SK-N-SH treated with all-trans-retinoic acid at 6 μM for 48 hours (cell line): ENCODE data around the gene CEACAM20.

Source experiments
- ATAC-seq: fragments of 200-7000 bp; cut with Tn5 transposase; 3 replicates; pipeline ENCODE4 v1.9.1; 2020; ENCODE audit warnings: mild to moderate bottlenecking, moderate library complexity
- ARNTL ChIP-seq: fragments of 450-650 bp; formaldehyde crosslinking; IDR thresholded peaks from 2 replicates; pipeline ENCODE4 v1.5.0; 2020; ENCODE audit warnings: low read depth, mild to moderate bottlenecking, moderate library complexity, borderline replicate concordance
- BACH2 ChIP-seq: fragments of 250-450 bp; sonication (Bioruptor Pico); IDR thresholded peaks from 2 replicates; pipeline ENCODE4 v1.9.0; 2021; ENCODE audit warnings: mild to moderate bottlenecking, borderline replicate concordance
- CSDC2 ChIP-seq: fragments of 250-450 bp; sonication (Bioruptor Pico); IDR thresholded peaks from 2 replicates; pipeline ENCODE4 v1.5.0; 2020; ENCODE audit warnings: mild to moderate bottlenecking, moderate library complexity
- GLIS3 ChIP-seq: fragments of 250-450 bp; sonication (Bioruptor Pico); IDR thresholded peaks from 2 replicates; pipeline ENCODE4 v1.5.0; 2020; ENCODE audit warnings: mild to moderate bottlenecking, moderate library complexity
- ISL1 ChIP-seq: fragments of 250-450 bp; sonication (Bioruptor Pico); IDR thresholded peaks from 2 replicates; pipeline ENCODE4 v2.1.2; 2022; ENCODE audit warnings: mild to moderate bottlenecking, moderate library complexity
- OSR1 ChIP-seq: fragments of 250-450 bp; sonication (Bioruptor Pico); IDR thresholded peaks from 2 replicates; pipeline ENCODE4 v1.8.0; 2022; ENCODE audit warnings: moderate library complexity, mild to moderate bottlenecking, inconsistent platforms
- RARB ChIP-seq: fragments of 250-450 bp; sonication (Bioruptor Pico); IDR thresholded peaks from 2 replicates; pipeline ENCODE4 v1.8.0; 2021; ENCODE audit warnings: mild to moderate bottlenecking, moderate library complexity
- SNAI2 ChIP-seq: fragments of 250-450 bp; sonication (Bioruptor Pico); IDR thresholded peaks from 2 replicates; pipeline ENCODE4 v1.5.0; 2020; ENCODE audit warnings: mild to moderate bottlenecking, moderate library complexity
- TCF4 ChIP-seq: fragments of 250-450 bp; sonication (Bioruptor Pico); IDR thresholded peaks from 2 replicates; pipeline ENCODE4 v1.8.0; 2021; ENCODE audit warnings: mild to moderate bottlenecking, moderate library complexity, borderline replicate concordance
- TOX ChIP-seq: fragments of 250-450 bp; sonication (Bioruptor Pico); IDR thresholded peaks from 2 replicates; pipeline ENCODE4 v1.8.0; 2021; ENCODE audit warnings: mild to moderate bottlenecking, moderate library complexity, borderline replicate concordance
- ZC3H10 ChIP-seq: fragments of 250-450 bp; sonication (Bioruptor Pico); IDR thresholded peaks from 2 replicates; pipeline ENCODE4 v1.5.1; 2021; ENCODE audit warnings: mild to moderate bottlenecking, moderate library complexity
- ZFP3 ChIP-seq: fragments of 250-450 bp; sonication (Bioruptor Pico); IDR thresholded peaks from 2 replicates; pipeline ENCODE4 v1.5.0; 2020; ENCODE audit warnings: mild to moderate bottlenecking, moderate library complexity
- ZFP30 ChIP-seq: fragments of 450-650 bp; formaldehyde crosslinking; IDR thresholded peaks from 2 replicates; pipeline ENCODE4 v1.5.0; 2022; ENCODE audit warnings: mild to moderate bottlenecking, moderate library complexity
- ZNF565 ChIP-seq: fragments of 450-650 bp; formaldehyde crosslinking; conservative IDR thresholded peaks from 2 replicates; pipeline ENCODE4 v1.5.0; 2020; ENCODE audit warnings: low read depth, mild to moderate bottlenecking, moderate library complexity
- ZNF70 ChIP-seq: fragments of 450-650 bp; formaldehyde crosslinking; IDR thresholded peaks from 2 replicates; pipeline ENCODE4 v1.5.0; 2020; ENCODE audit warnings: mild to moderate bottlenecking, moderate library complexity
- ZNF8 ChIP-seq: fragments of 450-650 bp; formaldehyde crosslinking; IDR thresholded peaks from 2 replicates; pipeline ENCODE4 v1.5.0; 2020; ENCODE audit warnings: mild to moderate bottlenecking, moderate library complexity
- TF ChIP-seq, protein P1 (sequence below): fragments of 250-450 bp; sonication (Bioruptor Pico); IDR thresholded peaks from 2 replicates; pipeline ENCODE4 v1.8.0; 2020; ENCODE audit warnings: mild to moderate bottlenecking, moderate library complexity, borderline replicate concordance
- TF ChIP-seq, protein P2 (sequence below): fragments of 250-450 bp; sonication (Bioruptor Pico); IDR thresholded peaks from 2 replicates; pipeline ENCODE4 v1.5.0; 2020; ENCODE audit warnings: mild to moderate bottlenecking, moderate library complexity
- TF ChIP-seq, protein P3 (sequence below): fragments of 250-450 bp; sonication (Bioruptor Pico); IDR thresholded peaks from 2 replicates; pipeline ENCODE4 v1.5.1; 2021; ENCODE audit warnings: mild to moderate bottlenecking, moderate library complexity
- TF ChIP-seq, protein P4 (sequence below): fragments of 250-450 bp; sonication (Bioruptor Pico); IDR thresholded peaks from 2 replicates; pipeline ENCODE4 v1.5.1; 2020; ENCODE audit warnings: low read depth, mild to moderate bottlenecking, moderate library complexity
- TF ChIP-seq, protein P5 (sequence below): fragments of 250-450 bp; sonication (Bioruptor Pico); IDR thresholded peaks from 2 replicates; pipeline ENCODE4 v1.8.0; 2021; ENCODE audit warnings: low read depth, mild to moderate bottlenecking, moderate library complexity, borderline replicate concordance

The CEACAM20 gene

DNA sequence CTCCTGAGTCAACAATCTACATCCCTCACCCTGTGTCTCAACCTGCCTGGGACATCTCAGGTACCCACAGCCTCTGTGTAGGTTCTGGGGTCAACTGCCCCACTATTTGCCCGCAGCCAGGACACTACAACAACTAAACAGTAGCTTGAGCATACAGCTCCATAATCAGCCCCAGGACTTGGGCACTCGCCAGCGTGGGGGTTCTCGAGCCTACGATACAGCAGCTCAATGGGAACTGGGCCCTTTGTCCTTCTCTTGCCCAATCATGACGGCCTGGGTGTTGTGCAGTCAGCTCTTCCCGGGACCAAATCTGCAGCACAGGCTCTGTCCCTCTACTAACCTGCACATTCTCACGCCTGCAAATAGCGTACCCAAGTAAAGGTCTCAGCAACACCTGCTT lies 30.5 kb downstream of the CEACAM20 start:
- ATAC-seq, result no peak
- TF ChIP-seq, protein P1, sequence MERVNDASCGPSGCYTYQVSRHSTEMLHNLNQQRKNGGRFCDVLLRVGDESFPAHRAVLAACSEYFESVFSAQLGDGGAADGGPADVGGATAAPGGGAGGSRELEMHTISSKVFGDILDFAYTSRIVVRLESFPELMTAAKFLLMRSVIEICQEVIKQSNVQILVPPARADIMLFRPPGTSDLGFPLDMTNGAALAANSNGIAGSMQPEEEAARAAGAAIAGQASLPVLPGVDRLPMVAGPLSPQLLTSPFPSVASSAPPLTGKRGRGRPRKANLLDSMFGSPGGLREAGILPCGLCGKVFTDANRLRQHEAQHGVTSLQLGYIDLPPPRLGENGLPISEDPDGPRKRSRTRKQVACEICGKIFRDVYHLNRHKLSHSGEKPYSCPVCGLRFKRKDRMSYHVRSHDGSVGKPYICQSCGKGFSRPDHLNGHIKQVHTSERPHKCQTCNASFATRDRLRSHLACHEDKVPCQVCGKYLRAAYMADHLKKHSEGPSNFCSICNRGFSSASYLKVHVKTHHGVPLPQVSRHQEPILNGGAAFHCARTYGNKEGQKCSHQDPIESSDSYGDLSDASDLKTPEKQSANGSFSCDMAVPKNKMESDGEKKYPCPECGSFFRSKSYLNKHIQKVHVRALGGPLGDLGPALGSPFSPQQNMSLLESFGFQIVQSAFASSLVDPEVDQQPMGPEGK, result no peak
- TF ChIP-seq ISL1 (CRISPR knock-in tag) (no peak), GLIS3 (CRISPR knock-in tag) (no peak), ZNF8 (CRISPR knock-in tag) (no peak), BACH2 (CRISPR knock-in tag) (no peak), ZFP30 (CRISPR knock-in tag) (no peak), ZC3H10 (CRISPR knock-in tag) (no peak), OSR1 (CRISPR knock-in tag) (no peak), TCF4 (no peak), TOX (CRISPR knock-in tag) (no peak), ARNTL (CRISPR knock-in tag) (no peak), RARB (CRISPR knock-in tag) (no peak), ZNF70 (no peak), SNAI2 (CRISPR knock-in tag) (no peak), ZFP3 (CRISPR knock-in tag) (no peak)
- TF ChIP-seq, protein P2, sequence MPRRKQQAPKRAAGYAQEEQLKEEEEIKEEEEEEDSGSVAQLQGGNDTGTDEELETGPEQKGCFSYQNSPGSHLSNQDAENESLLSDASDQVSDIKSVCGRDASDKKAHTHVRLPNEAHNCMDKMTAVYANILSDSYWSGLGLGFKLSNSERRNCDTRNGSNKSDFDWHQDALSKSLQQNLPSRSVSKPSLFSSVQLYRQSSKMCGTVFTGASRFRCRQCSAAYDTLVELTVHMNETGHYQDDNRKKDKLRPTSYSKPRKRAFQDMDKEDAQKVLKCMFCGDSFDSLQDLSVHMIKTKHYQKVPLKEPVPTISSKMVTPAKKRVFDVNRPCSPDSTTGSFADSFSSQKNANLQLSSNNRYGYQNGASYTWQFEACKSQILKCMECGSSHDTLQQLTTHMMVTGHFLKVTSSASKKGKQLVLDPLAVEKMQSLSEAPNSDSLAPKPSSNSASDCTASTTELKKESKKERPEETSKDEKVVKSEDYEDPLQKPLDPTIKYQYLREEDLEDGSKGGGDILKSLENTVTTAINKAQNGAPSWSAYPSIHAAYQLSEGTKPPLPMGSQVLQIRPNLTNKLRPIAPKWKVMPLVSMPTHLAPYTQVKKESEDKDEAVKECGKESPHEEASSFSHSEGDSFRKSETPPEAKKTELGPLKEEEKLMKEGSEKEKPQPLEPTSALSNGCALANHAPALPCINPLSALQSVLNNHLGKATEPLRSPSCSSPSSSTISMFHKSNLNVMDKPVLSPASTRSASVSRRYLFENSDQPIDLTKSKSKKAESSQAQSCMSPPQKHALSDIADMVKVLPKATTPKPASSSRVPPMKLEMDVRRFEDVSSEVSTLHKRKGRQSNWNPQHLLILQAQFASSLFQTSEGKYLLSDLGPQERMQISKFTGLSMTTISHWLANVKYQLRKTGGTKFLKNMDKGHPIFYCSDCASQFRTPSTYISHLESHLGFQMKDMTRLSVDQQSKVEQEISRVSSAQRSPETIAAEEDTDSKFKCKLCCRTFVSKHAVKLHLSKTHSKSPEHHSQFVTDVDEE (CRISPR knock-in tag), result no peak
- TF ChIP-seq, protein P3, sequence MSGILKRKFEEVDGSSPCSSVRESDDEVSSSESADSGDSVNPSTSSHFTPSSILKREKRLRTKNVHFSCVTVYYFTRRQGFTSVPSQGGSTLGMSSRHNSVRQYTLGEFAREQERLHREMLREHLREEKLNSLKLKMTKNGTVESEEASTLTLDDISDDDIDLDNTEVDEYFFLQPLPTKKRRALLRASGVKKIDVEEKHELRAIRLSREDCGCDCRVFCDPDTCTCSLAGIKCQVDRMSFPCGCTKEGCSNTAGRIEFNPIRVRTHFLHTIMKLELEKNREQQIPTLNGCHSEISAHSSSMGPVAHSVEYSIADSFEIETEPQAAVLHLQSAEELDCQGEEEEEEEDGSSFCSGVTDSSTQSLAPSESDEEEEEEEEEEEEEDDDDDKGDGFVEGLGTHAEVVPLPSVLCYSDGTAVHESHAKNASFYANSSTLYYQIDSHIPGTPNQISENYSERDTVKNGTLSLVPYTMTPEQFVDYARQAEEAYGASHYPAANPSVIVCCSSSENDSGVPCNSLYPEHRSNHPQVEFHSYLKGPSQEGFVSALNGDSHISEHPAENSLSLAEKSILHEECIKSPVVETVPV (CRISPR knock-in tag), result no peak
- TF ChIP-seq, protein P4, sequence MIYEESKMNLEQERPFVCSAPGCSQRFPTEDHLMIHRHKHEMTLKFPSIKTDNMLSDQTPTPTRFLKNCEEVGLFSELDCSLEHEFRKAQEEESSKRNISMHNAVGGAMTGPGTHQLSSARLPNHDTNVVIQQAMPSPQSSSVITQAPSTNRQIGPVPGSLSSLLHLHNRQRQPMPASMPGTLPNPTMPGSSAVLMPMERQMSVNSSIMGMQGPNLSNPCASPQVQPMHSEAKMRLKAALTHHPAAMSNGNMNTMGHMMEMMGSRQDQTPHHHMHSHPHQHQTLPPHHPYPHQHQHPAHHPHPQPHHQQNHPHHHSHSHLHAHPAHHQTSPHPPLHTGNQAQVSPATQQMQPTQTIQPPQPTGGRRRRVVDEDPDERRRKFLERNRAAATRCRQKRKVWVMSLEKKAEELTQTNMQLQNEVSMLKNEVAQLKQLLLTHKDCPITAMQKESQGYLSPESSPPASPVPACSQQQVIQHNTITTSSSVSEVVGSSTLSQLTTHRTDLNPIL (CRISPR knock-in tag), result no peak
- TF ChIP-seq, protein P5, sequence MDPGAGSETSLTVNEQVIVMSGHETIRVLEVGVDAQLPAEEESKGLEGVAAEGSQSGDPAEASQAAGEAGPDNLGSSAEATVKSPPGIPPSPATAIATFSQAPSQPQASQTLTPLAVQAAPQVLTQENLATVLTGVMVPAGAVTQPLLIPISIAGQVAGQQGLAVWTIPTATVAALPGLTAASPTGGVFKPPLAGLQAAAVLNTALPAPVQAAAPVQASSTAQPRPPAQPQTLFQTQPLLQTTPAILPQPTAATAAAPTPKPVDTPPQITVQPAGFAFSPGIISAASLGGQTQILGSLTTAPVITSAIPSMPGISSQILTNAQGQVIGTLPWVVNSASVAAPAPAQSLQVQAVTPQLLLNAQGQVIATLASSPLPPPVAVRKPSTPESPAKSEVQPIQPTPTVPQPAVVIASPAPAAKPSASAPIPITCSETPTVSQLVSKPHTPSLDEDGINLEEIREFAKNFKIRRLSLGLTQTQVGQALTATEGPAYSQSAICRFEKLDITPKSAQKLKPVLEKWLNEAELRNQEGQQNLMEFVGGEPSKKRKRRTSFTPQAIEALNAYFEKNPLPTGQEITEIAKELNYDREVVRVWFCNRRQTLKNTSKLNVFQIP (CRISPR knock-in tag), result no peak

DNA sequence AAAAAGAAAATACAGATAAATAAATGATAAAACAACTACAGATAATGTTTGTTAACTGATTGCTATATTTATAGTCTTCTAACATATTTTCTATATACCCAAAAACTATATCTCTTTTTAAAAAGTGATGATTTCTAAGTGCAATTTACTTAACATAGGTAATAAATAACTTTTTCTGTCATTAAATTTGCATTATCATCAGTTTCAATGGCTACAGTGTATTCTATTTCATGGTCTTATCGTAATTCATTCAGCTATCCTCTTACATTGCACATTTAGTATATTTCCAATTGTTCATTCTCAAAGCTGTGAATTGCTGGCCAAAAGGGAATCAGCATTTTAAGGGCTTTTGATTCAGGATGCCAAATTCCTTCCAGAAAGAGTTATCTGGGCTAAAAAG lies 32.8 kb downstream of the CEACAM20 start:
- TF ChIP-seq ZFP3 (CRISPR knock-in tag) (no peak), SNAI2 (CRISPR knock-in tag) (no peak), ZNF565 (no peak), RARB (CRISPR knock-in tag) (no peak), GLIS3 (CRISPR knock-in tag) (no peak), CSDC2 (CRISPR knock-in tag) (no peak)
- TF ChIP-seq, protein P5 (CRISPR knock-in tag), result no peak
- no peak for ATAC-seq
